H9 (cell line): ENCODE data around the gene FRMPD1. TPM values are rescaled to one million over a fixed set of nuclear protein-coding genes. Genes with fewer than 3 reads are reported as not detected.

Source experiments
- DNase-seq: peaks from one replicate; pipeline ENCODE4 v3.0.0-alpha.2; 2017
- H2AFZ ChIP-seq: one replicate; pipeline ENCODE4 v1.6.1; 2013; ENCODE audit warnings: mild to moderate bottlenecking, low read length, control low read depth, moderate library complexity
- H2AK5ac ChIP-seq: 2 replicates; pipeline ENCODE4 v1.6.1; 2013; ENCODE audit warnings: low read length, control low read depth, mixed read lengths; ENCODE audit not compliant: insufficient read length
- H2BK120ac ChIP-seq: one replicate; pipeline ENCODE4 v1.6.1; 2013; ENCODE audit warnings: low read depth, mild to moderate bottlenecking, low read length, control low read depth, inconsistent platforms; ENCODE audit not compliant: poor library complexity, severe bottlenecking
- H2BK12ac ChIP-seq: 2 replicates; pipeline ENCODE4 v1.6.1; 2013; ENCODE audit warnings: low read length, control low read depth, mixed read lengths, low read depth; ENCODE audit not compliant: insufficient read length
- H2BK15ac ChIP-seq: 2 replicates; pipeline ENCODE4 v1.6.1; 2013; ENCODE audit warnings: low read depth, low read length, control low read depth
- H2BK20ac ChIP-seq: one replicate; pipeline ENCODE4 v1.6.1; 2013; ENCODE audit warnings: low read depth, mild to moderate bottlenecking, low read length, control low read depth, inconsistent platforms; ENCODE audit not compliant: poor library complexity, severe bottlenecking
- H2BK5ac ChIP-seq: 2 replicates; pipeline ENCODE4 v1.6.1; 2013; ENCODE audit warnings: low read length, control low read depth, mixed read lengths; ENCODE audit not compliant: insufficient read length
- H3K14ac ChIP-seq: 2 replicates; pipeline ENCODE4 v1.6.1; 2013; ENCODE audit warnings: low read length, control low read depth; ENCODE audit not compliant: insufficient read depth
- H3K18ac ChIP-seq: 2 replicates; pipeline ENCODE4 v1.6.1; 2013; ENCODE audit warnings: low read depth, mild to moderate bottlenecking, mixed read lengths, low read length, control low read depth; ENCODE audit not compliant: insufficient read length
- H3K23ac ChIP-seq: 2 replicates; pipeline ENCODE4 v1.6.1; 2013; ENCODE audit warnings: low read length, control low read depth, mixed read lengths, low read depth; ENCODE audit not compliant: insufficient read length
- H3K23me2 ChIP-seq: 2 replicates; pipeline ENCODE4 v1.6.1; 2013; ENCODE audit warnings: low read depth, mild to moderate bottlenecking, mixed read lengths, low read length, control low read depth; ENCODE audit not compliant: insufficient read length, poor library complexity, severe bottlenecking
- H3K27ac ChIP-seq: 2 replicates; pipeline ENCODE4 v1.5.1; 2013; ENCODE audit warnings: low read length, control low read depth, mixed read lengths, low read depth; ENCODE audit not compliant: insufficient read length
- H3K27me3 ChIP-seq: 2 replicates; pipeline ENCODE4 v1.6.1; 2013; ENCODE audit warnings: low read length, control low read depth, inconsistent platforms; ENCODE audit not compliant: insufficient read depth
- H3K4ac ChIP-seq: 2 replicates; pipeline ENCODE4 v1.6.1; 2013; ENCODE audit warnings: low read depth, mild to moderate bottlenecking, control low read depth, inconsistent platforms, low read length, moderate library complexity
- H3K4me1 ChIP-seq: 2 replicates; pipeline ENCODE4 v1.6.1; 2013; ENCODE audit warnings: low read length, control low read depth, inconsistent platforms; ENCODE audit not compliant: insufficient read depth
- H3K4me2 ChIP-seq: 2 replicates; pipeline ENCODE4 v1.6.1; 2013; ENCODE audit warnings: low read length, control low read depth, mixed read lengths; ENCODE audit not compliant: insufficient read length, insufficient read depth
- H3K56ac ChIP-seq: 2 replicates; pipeline ENCODE4 v1.6.1; 2013; ENCODE audit warnings: low read depth, mild to moderate bottlenecking, mixed read lengths, low read length, control low read depth; ENCODE audit not compliant: insufficient read length
- H3K79me1 ChIP-seq: 2 replicates; pipeline ENCODE4 v1.6.1; 2013; ENCODE audit warnings: low read depth, mild to moderate bottlenecking, moderate library complexity, low read length, control low read depth, inconsistent platforms; ENCODE audit not compliant: insufficient read depth, poor library complexity, severe bottlenecking
- H3K79me2 ChIP-seq: 2 replicates; pipeline ENCODE4 v1.6.1; 2013; ENCODE audit warnings: low read length, control low read depth, inconsistent platforms; ENCODE audit not compliant: insufficient read depth
- H3K9ac ChIP-seq: 2 replicates; pipeline ENCODE4 v1.6.1; 2013; ENCODE audit warnings: low read length, control low read depth, mixed read lengths; ENCODE audit not compliant: insufficient read length; ENCODE audit errors: extremely low read depth
- H3K9me3 ChIP-seq: one replicate; pipeline ENCODE4 v1.6.1; 2013; ENCODE audit warnings: low read depth, low read length, inconsistent platforms; ENCODE audit not compliant: control insufficient read depth
- H3T11ph ChIP-seq: one replicate; pipeline ENCODE4 v1.6.1; 2013; ENCODE audit warnings: mild to moderate bottlenecking, low read length, control low read depth, inconsistent platforms
- H4K20me1 ChIP-seq: one replicate; pipeline ENCODE4 v1.6.1; 2013; ENCODE audit not compliant: control insufficient read depth, insufficient read length, insufficient read depth
- H4K5ac ChIP-seq: 2 replicates; pipeline ENCODE4 v1.6.1; 2013; ENCODE audit warnings: low read depth, mild to moderate bottlenecking, mixed read lengths, low read length, control low read depth; ENCODE audit not compliant: insufficient read length
- H4K8ac ChIP-seq: replicated peaks from 2 replicates; pipeline ENCODE4 v1.6.1; 2013; ENCODE audit warnings: low read length, control low read depth, mixed read lengths, low read depth; ENCODE audit not compliant: insufficient read length
- H4K91ac ChIP-seq: 2 replicates; pipeline ENCODE4 v1.6.1; 2013; ENCODE audit warnings: low read depth, mild to moderate bottlenecking, moderate library complexity, mixed read lengths, low read length, control low read depth; ENCODE audit not compliant: insufficient read length
- H3K27ac Mint-ChIP-seq, 3 experiments: 2 replicates in 2 of 3; 3 replicates in 1 of 3; pipeline ENCODE4 v1.8.0; 2020 to 2021; ENCODE audit warnings: mixed read lengths in 3 of 3, mild to moderate bottlenecking in 1 of 3, moderate library complexity in 1 of 3
- H3K27me3 Mint-ChIP-seq: 2 replicates; pipeline ENCODE4 v1.8.0; 2021; ENCODE audit warnings: low read depth, mild to moderate bottlenecking, moderate library complexity, mixed read lengths
- H3K36me3 Mint-ChIP-seq, 3 experiments: 2 replicates in 2 of 3; 3 replicates in 1 of 3; pipeline ENCODE4 v1.8.0; 2020 to 2021; ENCODE audit warnings: low read depth in 3 of 3, mixed read lengths in 3 of 3; ENCODE audit not compliant: insufficient read depth in 1 of 3
- H3K4me1 Mint-ChIP-seq, 2 experiments: 2 replicates each; pipeline ENCODE4 v1.8.0; 2020; ENCODE audit warnings: mixed read lengths in 2 of 2
- H3K4me3 Mint-ChIP-seq, 2 experiments: 2 replicates in 1 of 2; 3 replicates in 1 of 2; pipeline ENCODE4 v1.8.0; 2020 to 2021; ENCODE audit warnings: mild to moderate bottlenecking in 2 of 2, mixed read lengths in 2 of 2, moderate library complexity in 1 of 2
- H3K9me3 Mint-ChIP-seq, 2 experiments: 2 replicates in 1 of 2; 3 replicates in 1 of 2; pipeline ENCODE4 v1.8.0; 2020; ENCODE audit warnings: mild to moderate bottlenecking in 2 of 2, mixed read lengths in 2 of 2, moderate library complexity in 1 of 2
- WGBS: extraction: QIAGEN DNeasy Blood & Tissue Kit; methylation state at CpG from one replicate; pipeline ENCODE4 v1.1.7; 2013; ENCODE audit warnings: missing lambda C conversion rate, low lambda C conversion rate, mixed read lengths; ENCODE audit not compliant: insufficient read length; ENCODE audit errors: extremely low coverage; 5-methylcytosine and 5-hydroxymethylcytosine counted together
- total RNA-seq: library from RNA; stranded (reverse); gene quantifications from 2 replicates; pipeline ENCODE4 v1.2.1, GENCODE V29; 2021
- TF ChIP-seq, protein P1 (sequence below): fragments of 200-600 bp; sonication (generic); conservative IDR thresholded peaks from 3 replicates; pipeline ENCODE4 v1.8.0; 2021; ENCODE audit warnings: antibody characterized with exemption, mild to moderate bottlenecking

FRMPD1 gene
- total RNA-seq, 1 experiment from 2014 or later = 0.04 TPM

- H3T11ph ChIP-seq = no peak within 1 kb of the TSS
- peaks cover 11 to 12% of the 10 kb centered on the region in 2 experiments for H3K4me1 Mint-ChIP-seq
- H3K56ac ChIP-seq = no peak within 1 kb of the TSS
These were observed 102.9 kb downstream of the FRMPD1 start, which contains the start of gene TRMT10B for GRCh38 chr9:37753489-37754190. Gene TRMT10B, plus strand, starts transcription at chr9:37753805. Its CDS starts 8,127 bp downstream, at chr9:37761932.

More at GRCh38 chr9:37753489-37754190, 102.9 kb downstream of the FRMPD1 start, which contains the start of gene TRMT10B:
- Histone ChIP-seq H3K23me2 (peaks cover 4% of the 10 kb centered on the region), H3K14ac (no peak within 1 kb of the TSS), H2BK5ac (no peak within 1 kb of the TSS), H3K9ac (peak within 1 kb of the TSS; percentile 55), H3K4me2 (peak within 1 kb of the TSS; percentile 86), H4K5ac (no peak within 1 kb of the TSS), H4K8ac (no peak within 1 kb of the TSS), H4K20me1 (no peaks in the 10 kb centered on the region), H3K4me1 (no peaks in the 10 kb centered on the region), H2AK5ac (no peak within 1 kb of the TSS), H3K9me3 (no peaks in the 10 kb centered on the region), H3K23ac (no peak within 1 kb of the TSS), H3K27me3 (no peaks in the 10 kb centered on the region), H3K18ac (no peak within 1 kb of the TSS), H3K79me2 (no peaks in the 10 kb centered on the region; the same call in 1 of the 2 replicates), H3K79me1 (no peaks in the 10 kb centered on the region), H2AFZ (peak within 1 kb of the TSS; percentile 74), H4K91ac (no peak within 1 kb of the TSS), H3K27ac (no peak within 1 kb of the TSS), H2BK12ac (no peak within 1 kb of the TSS), H2BK20ac (no peak within 1 kb of the TSS), H2BK120ac (no peak within 1 kb of the TSS), H2BK15ac (no peak within 1 kb of the TSS), H3K4ac (no peak within 1 kb of the TSS)
- H3K4me3 Mint-ChIP-seq = peak within 1 kb of the TSS; percentile 93 to 97
- H3K9me3 Mint-ChIP-seq = peaks cover 0 to 5% of the 10 kb centered on the region in 2 experiments; a peak in 2 of 5 replicates
- peak; percentile 80 for DNase-seq
- TF ChIP-seq, protein P1, sequence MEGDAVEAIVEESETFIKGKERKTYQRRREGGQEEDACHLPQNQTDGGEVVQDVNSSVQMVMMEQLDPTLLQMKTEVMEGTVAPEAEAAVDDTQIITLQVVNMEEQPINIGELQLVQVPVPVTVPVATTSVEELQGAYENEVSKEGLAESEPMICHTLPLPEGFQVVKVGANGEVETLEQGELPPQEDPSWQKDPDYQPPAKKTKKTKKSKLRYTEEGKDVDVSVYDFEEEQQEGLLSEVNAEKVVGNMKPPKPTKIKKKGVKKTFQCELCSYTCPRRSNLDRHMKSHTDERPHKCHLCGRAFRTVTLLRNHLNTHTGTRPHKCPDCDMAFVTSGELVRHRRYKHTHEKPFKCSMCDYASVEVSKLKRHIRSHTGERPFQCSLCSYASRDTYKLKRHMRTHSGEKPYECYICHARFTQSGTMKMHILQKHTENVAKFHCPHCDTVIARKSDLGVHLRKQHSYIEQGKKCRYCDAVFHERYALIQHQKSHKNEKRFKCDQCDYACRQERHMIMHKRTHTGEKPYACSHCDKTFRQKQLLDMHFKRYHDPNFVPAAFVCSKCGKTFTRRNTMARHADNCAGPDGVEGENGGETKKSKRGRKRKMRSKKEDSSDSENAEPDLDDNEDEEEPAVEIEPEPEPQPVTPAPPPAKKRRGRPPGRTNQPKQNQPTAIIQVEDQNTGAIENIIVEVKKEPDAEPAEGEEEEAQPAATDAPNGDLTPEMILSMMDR = 0 out of 3 replicates have a peak, but pooled peaks have one; percentile 14
- H3K27ac Mint-ChIP-seq = peak within 1 kb of the TSS in 1 of 3 experiments; percentile 37; a peak in 3 of 7 replicates
- WGBS = no CpG with 5 or more reads among the region's 40 CpGs
- H3K36me3 Mint-ChIP-seq = peaks cover 0 to 7% (median 2%) of the 10 kb centered on the region in 3 experiments; a peak in 3 of 7 replicates
- H3K27me3 Mint-ChIP-seq = peaks cover 8% of the 10 kb centered on the region
